Lung (tissue), 16 donors: Measurements from ENCODE around the gene SNRPB2. TPM values are rescaled to one million over a fixed set of nuclear protein-coding genes. Genes with fewer than 3 reads are reported as not detected.

Source experiments
- ATAC-seq: fragments of 200-7000 bp; cut with Tn5 transposase; one replicate; pipeline ENCODE4 v1.9.1; 2020; ENCODE audit warnings: moderate number of reproducible peaks; ENCODE audit not compliant: insufficient read depth, low FRiP score
- DNase-seq, 3 donors: peaks; one replicate each; pipeline ENCODE4 v3.0.0-alpha.2; 2013 to 2017
- H3K27ac ChIP-seq, 2 donors: one replicate each; pipeline ENCODE4 v1.5.1; 2013; ENCODE audit warnings: mild to moderate bottlenecking in 2 of 2, moderate library complexity in 2 of 2, control low read depth in 1 of 2, inconsistent platforms in 1 of 2, low read depth in 1 of 2, low read length in 1 of 2
- H3K27me3 ChIP-seq, 3 donors: one replicate each; pipeline ENCODE4 v1.5.1; 2013; ENCODE audit warnings: low read length in 2 of 3; ENCODE audit not compliant: control insufficient read depth in 3 of 3, insufficient read depth in 3 of 3
- H3K36me3 ChIP-seq, 4 donors: one replicate each; pipeline ENCODE4 v1.5.1; 2013; ENCODE audit warnings: low read length in 4 of 4, mild to moderate bottlenecking in 1 of 4, moderate library complexity in 1 of 4; ENCODE audit not compliant: control insufficient read depth in 4 of 4, insufficient read depth in 4 of 4
- H3K4me1 ChIP-seq, 5 donors: one replicate each; pipeline ENCODE4 v1.5.1; 2013; ENCODE audit warnings: low read length in 5 of 5, mild to moderate bottlenecking in 2 of 5, moderate library complexity in 1 of 5; ENCODE audit not compliant: control insufficient read depth in 5 of 5, insufficient read depth in 5 of 5
- H3K4me3 ChIP-seq: one replicate; pipeline ENCODE4 v1.5.1; 2013; ENCODE audit warnings: mild to moderate bottlenecking, control low read depth, moderate library complexity
- H3K9ac ChIP-seq, 2 donors: one replicate each; pipeline ENCODE4 v1.5.1; 2013; ENCODE audit warnings: low read length in 2 of 2, control low read depth in 1 of 2; ENCODE audit not compliant: insufficient read depth in 1 of 2
- H3K9me3 ChIP-seq, 4 donors: one replicate each; pipeline ENCODE4 v1.5.1; 2013; ENCODE audit warnings: low read length in 3 of 4, mild to moderate bottlenecking in 1 of 4, moderate library complexity in 1 of 4; ENCODE audit not compliant: control insufficient read depth in 4 of 4, insufficient read depth in 3 of 4
- CTCF ChIP-seq: IDR thresholded peaks from 2 replicates; pipeline ENCODE4 v1.5.1; 2012; ENCODE audit warnings: mild to moderate bottlenecking; ENCODE audit errors: control extremely low read depth, extremely low read depth
- WGBS, 2 donors: extraction: QIAGEN DNeasy Blood & Tissue Kit; methylation state at CpG; one replicate each; pipeline ENCODE4 v1.1.7; 2013; 5-methylcytosine and 5-hydroxymethylcytosine counted together
- long read RNA-seq, 5 donors: transcript quantifications; one replicate each; lab custom pipeline, GENCODE V29; 2026
- polyA plus RNA-seq, 2 donors: library from polyadenylated mRNA; stranded (reverse); fragments of 200-250 nt; gene quantifications; one replicate each; pipeline ENCODE4 v1.2.1, GENCODE V29; 2013
- total RNA-seq, 2 donors: library from RNA; depleted of rRNA in 1 of 2; stranded (reverse); fragments of >200 nt in 1 of 2; gene quantifications; one replicate each; pipeline ENCODE4 v1.2.1, GENCODE V29; 2014 to 2021
- donor health status: control.
- donor health status: control.
- donor health status: Bipolar disorder and iron deficiency.
- donor health status: healthy.
- donor health status: DM: yes; HTN: yes; CAD: no.

SNRPB2 gene
- total RNA-seq (10 to 100 TPM; 36.4 to 53.0 TPM), polyA plus RNA-seq (10 to 100 TPM; 51.5 to 67.2 TPM)
- long read RNA-seq, donor 1, transcript SNRPB2-203 (3 exons, 540 nt): minor isoform, 9 of 114 reads
- long read RNA-seq, donor 1, transcript SNRPB2-202 (7 exons, 1,588 nt): minor isoform, 10 of 114 reads
- long read RNA-seq, donor 1, transcript SNRPB2-201 (7 exons, 2,452 nt): major isoform, 23 of 114 reads
- long read RNA-seq, donor 1, partial matches to known transcripts: 72 of 114 reads
- long read RNA-seq, donor 1, other reads (novel, unspliced or antisense): 0 of 114 reads
- long read RNA-seq, donor 2, transcript SNRPB2-201 (7 exons, 2,452 nt): major isoform, 7 of 41 reads
- long read RNA-seq, donor 2, transcript SNRPB2-202 (7 exons, 1,588 nt): minor isoform, 6 of 41 reads
- long read RNA-seq, donor 2, partial matches to known transcripts: 28 of 41 reads
- long read RNA-seq, donor 2, other reads (novel, unspliced or antisense): 0 of 41 reads
- long read RNA-seq, donor 3, transcript SNRPB2-202 (7 exons, 1,588 nt): major isoform, 10 of 50 reads
- long read RNA-seq, donor 3, partial matches to known transcripts: 38 of 50 reads
- long read RNA-seq, donor 3, other reads (novel, unspliced or antisense): 0 of 50 reads
- long read RNA-seq, donor 4, transcript SNRPB2-201 (7 exons, 2,452 nt): major isoform, 13 of 58 reads
- long read RNA-seq, donor 4, partial matches to known transcripts: 38 of 58 reads
- long read RNA-seq, donor 4, other reads (novel, unspliced or antisense): 0 of 58 reads
- long read RNA-seq, donor 5, transcript SNRPB2-201 (7 exons, 2,452 nt): minor isoform, 24 of 154 reads
- long read RNA-seq, donor 5, transcript SNRPB2-202 (7 exons, 1,588 nt): major isoform, 25 of 154 reads
- long read RNA-seq, donor 5, partial matches to known transcripts: 102 of 154 reads
- long read RNA-seq, donor 5, other reads (novel, unspliced or antisense): 0 of 154 reads

- Histone ChIP-seq H3K4me1 (peaks cover 0 to 11% (median 7%) of the 10 kb centered on the region in 5 donors), H3K27ac (peak within 1 kb of the TSS; percentile 62 to 92), H3K9me3 (peaks cover 0 to 3% (median under 1%) of the 10 kb centered on the region in 4 donors), H3K36me3 (peaks cover 8 to 26% (median 13%) of the 10 kb centered on the region in 4 donors), H3K27me3 (peaks cover 3 to 25% (median 7%) of the 10 kb centered on the region in 3 donors), H3K9ac (peak within 1 kb of the TSS; percentile 96 to 98), H3K4me3 (peak within 1 kb of the TSS; percentile 92)
- DNase-seq: peak; percentile 95 to 98 (median 96)
- peak; percentile 100 for ATAC-seq
- 4% methylated on average over 57 of the region's 57 CpGs for WGBS, 2 donors
- no peak for TF ChIP-seq CTCF
Observed at GRCh38 chr20:16729565-16730460, at the start of gene SNRPB2. SNRPB2 (plus strand) TSS chr20:16730026; CDS start chr20:16731703, 1,677 bp downstream.

- no peak for TF ChIP-seq CTCF
- no peak for DNase-seq
Observed at GRCh38 chr20:16684416-16684815, 45.4 kb upstream of the SNRPB2 start.

DNA sequence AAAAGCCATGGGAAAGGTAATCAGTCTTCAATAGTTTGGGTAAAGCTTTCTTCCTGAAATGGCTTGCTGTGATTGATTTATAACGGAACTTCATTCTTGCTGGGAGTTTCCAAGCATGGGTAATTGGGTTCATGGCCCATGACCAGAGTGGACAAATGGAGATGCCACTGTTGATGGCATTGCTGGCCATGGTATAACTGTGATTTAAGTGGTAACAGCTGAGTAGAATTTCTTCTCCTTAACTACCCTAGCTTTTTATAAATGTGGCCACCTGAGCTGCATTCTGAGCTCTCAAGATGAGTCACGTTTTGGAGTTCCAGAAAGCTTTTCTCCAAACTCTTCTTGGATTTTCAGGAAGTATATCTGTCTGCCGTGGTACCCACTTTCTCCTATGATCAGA lies 39.9 kb upstream of the SNRPB2 start:
- Histone ChIP-seq H3K4me3 (no peak overlapping the region), H3K27me3 (peaks cover 0 to 2% (median 0%) of the 10 kb centered on the region in 3 donors), H3K9ac (no peak overlapping the region), H3K36me3 (no peaks in the 10 kb centered on the region), H3K27ac (no peak overlapping the region), H3K4me1 (no peaks in the 10 kb centered on the region), H3K9me3 (no peaks in the 10 kb centered on the region)
- DNase-seq (no peak), ATAC-seq (no peak)
- no peak for TF ChIP-seq CTCF
- WGBS, 2 donors: 57 to 62% methylated on average over 3 of the region's 3 CpGs

More at GRCh38 chr20:16684416-16684815, 45.4 kb upstream of the SNRPB2 start:
- WGBS, 2 donors: 84 to 86% methylated on average over 2 of the region's 2 CpGs
- Histone ChIP-seq H3K9ac (no peak overlapping the region), H3K9me3 (no peaks in the 10 kb centered on the region), H3K4me3 (no peak overlapping the region), H3K27me3 (no peaks in the 10 kb centered on the region), H3K27ac (no peak overlapping the region), H3K4me1 (no peaks in the 10 kb centered on the region), H3K36me3 (no peaks in the 10 kb centered on the region)
- no peak for ATAC-seq
